MM.1S (cell line): ENCODE measurements around the gene FAT2.

Source experiments
- DNase-seq: peaks from one replicate; pipeline ENCODE4 v3.0.0-alpha.2; 2015
- H2AFZ ChIP-seq: fragments of 300-600 bp; sonication (generic); 2 replicates; pipeline ENCODE4 v1.6.0; 2016; ENCODE audit warnings: antibody characterized with exemption, low read length
- H3F3A ChIP-seq: fragments of 300-600 bp; sonication (generic); 2 replicates; pipeline ENCODE4 v1.6.1; 2016; ENCODE audit warnings: mild to moderate bottlenecking, antibody characterized with exemption, low read length, moderate library complexity, mixed read lengths; ENCODE audit not compliant: insufficient read depth
- H3K27ac ChIP-seq: fragments of 300-600 bp; sonication (generic); 2 replicates; pipeline ENCODE4 v1.5.1; 2016; ENCODE audit warnings: mild to moderate bottlenecking, low read length
- H3K27me3 ChIP-seq: fragments of 300-600 bp; sonication (generic); replicated peaks from 2 replicates; pipeline ENCODE4 v1.6.0; 2016; ENCODE audit warnings: low read length; ENCODE audit not compliant: insufficient read depth
- H3K36me3 ChIP-seq: fragments of 300-600 bp; sonication (generic); replicated peaks from 2 replicates; pipeline ENCODE4 v1.6.1; 2016; ENCODE audit warnings: mild to moderate bottlenecking, low read length, mixed read lengths; ENCODE audit not compliant: insufficient read depth
- H3K4me1 ChIP-seq: fragments of 300-600 bp; sonication (generic); 2 replicates; pipeline ENCODE4 v1.6.1; 2016; ENCODE audit warnings: low read length, mixed read lengths
- H3K4me2 ChIP-seq: fragments of 300-600 bp; sonication (generic); 2 replicates; pipeline ENCODE4 v1.6.0; 2016; ENCODE audit warnings: low read depth, low read length
- H3K4me3 ChIP-seq: fragments of 300-600 bp; sonication (generic); 2 replicates; pipeline ENCODE4 v1.5.1; 2016; ENCODE audit warnings: low read length, mixed read lengths
- H3K79me2 ChIP-seq: fragments of 300-600 bp; sonication (generic); 2 replicates; pipeline ENCODE4 v1.6.1; 2016; ENCODE audit warnings: mixed run types, low read length, mixed read lengths
- H3K9ac ChIP-seq: fragments of 300-600 bp; sonication (generic); 2 replicates; pipeline ENCODE4 v1.6.1; 2016; ENCODE audit warnings: low read length, mixed read lengths
- H3K9me2 ChIP-seq: fragments of 300-600 bp; sonication (generic); replicated peaks from 2 replicates; pipeline ENCODE4 v1.6.1; 2016; ENCODE audit warnings: mild to moderate bottlenecking, low read length, mixed read lengths; ENCODE audit not compliant: insufficient read depth
- H3K9me3 ChIP-seq: fragments of 300-600 bp; sonication (generic); replicated peaks from 2 replicates; pipeline ENCODE4 v1.6.1; 2016; ENCODE audit warnings: mild to moderate bottlenecking, low read length, mixed read lengths; ENCODE audit not compliant: insufficient read depth
- H4K20me1 ChIP-seq: fragments of 300-600 bp; sonication (generic); 2 replicates; pipeline ENCODE4 v1.6.1; 2016; ENCODE audit warnings: mild to moderate bottlenecking, low read length, moderate library complexity, mixed read lengths; ENCODE audit not compliant: insufficient read depth
- EZH2 ChIP-seq: fragments of 300-600 bp; sonication (generic); optimal IDR thresholded peaks from 2 replicates; pipeline ENCODE3; 2017; ENCODE audit warnings: low read depth, mild to moderate bottlenecking, antibody characterized with exemption, low read length, mixed read lengths
- EZH2phosphoT487 ChIP-seq: fragments of 300-600 bp; sonication (generic); IDR thresholded peaks from 2 replicates; pipeline ENCODE4 v1.6.1; 2018; ENCODE audit warnings: antibody characterized with exemption, low read length
- TF ChIP-seq, protein P1 (sequence below): fragments of 300-600 bp; sonication (generic); IDR thresholded peaks from 2 replicates; pipeline ENCODE4 v1.5.1; 2016; ENCODE audit warnings: antibody characterized with exemption, low read length, mixed read lengths

Gene FAT2

DNA sequence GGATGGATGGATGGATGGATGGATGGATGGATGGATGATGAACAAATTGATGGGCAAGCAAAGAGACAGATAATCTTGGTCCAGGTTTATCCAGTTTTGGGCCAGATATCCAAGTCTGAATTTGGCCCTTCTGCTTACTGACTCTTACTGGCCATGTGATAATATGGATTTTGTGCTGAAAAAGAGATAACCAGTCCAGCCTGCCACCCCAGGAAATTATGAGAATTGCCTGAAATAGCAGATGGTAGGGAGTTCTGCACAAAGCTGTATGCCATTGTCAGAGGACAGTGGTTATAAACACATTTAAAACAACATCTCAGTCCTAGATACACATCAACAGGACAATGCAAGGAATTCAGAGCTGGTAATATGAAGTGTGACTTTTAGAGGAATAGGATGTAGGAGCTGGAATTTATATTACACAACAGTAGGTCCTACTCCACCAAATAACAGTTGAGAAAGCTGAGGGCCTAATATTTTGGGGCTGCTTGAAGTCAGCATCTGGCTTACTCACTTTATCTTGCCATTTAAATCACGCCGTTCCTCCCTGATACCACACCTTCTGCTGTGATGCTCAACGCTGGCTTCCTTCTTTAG, 9.0 kb upstream of the FAT2 start:
- Histone ChIP-seq H3K9ac (no peak overlapping the region), H3K27me3 (no peaks in the 10 kb centered on the region), H3K27ac (no peak overlapping the region), H3K4me3 (no peak overlapping the region), H4K20me1 (no peaks in the 10 kb centered on the region), H3K4me2 (no peak overlapping the region), H3F3A (no peaks in the 10 kb centered on the region), H3K36me3 (no peaks in the 10 kb centered on the region), H2AFZ (no peak overlapping the region), H3K9me2 (no peaks in the 10 kb centered on the region), H3K4me1 (no peaks in the 10 kb centered on the region), H3K79me2 (no peaks in the 10 kb centered on the region), H3K9me3 (no peaks in the 10 kb centered on the region)
- TF ChIP-seq EZH2 = no peak
- TF ChIP-seq EZH2phosphoT487 = no peak
- TF ChIP-seq, protein P1, sequence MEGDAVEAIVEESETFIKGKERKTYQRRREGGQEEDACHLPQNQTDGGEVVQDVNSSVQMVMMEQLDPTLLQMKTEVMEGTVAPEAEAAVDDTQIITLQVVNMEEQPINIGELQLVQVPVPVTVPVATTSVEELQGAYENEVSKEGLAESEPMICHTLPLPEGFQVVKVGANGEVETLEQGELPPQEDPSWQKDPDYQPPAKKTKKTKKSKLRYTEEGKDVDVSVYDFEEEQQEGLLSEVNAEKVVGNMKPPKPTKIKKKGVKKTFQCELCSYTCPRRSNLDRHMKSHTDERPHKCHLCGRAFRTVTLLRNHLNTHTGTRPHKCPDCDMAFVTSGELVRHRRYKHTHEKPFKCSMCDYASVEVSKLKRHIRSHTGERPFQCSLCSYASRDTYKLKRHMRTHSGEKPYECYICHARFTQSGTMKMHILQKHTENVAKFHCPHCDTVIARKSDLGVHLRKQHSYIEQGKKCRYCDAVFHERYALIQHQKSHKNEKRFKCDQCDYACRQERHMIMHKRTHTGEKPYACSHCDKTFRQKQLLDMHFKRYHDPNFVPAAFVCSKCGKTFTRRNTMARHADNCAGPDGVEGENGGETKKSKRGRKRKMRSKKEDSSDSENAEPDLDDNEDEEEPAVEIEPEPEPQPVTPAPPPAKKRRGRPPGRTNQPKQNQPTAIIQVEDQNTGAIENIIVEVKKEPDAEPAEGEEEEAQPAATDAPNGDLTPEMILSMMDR = no peak
- no peak for DNase-seq

DNA sequence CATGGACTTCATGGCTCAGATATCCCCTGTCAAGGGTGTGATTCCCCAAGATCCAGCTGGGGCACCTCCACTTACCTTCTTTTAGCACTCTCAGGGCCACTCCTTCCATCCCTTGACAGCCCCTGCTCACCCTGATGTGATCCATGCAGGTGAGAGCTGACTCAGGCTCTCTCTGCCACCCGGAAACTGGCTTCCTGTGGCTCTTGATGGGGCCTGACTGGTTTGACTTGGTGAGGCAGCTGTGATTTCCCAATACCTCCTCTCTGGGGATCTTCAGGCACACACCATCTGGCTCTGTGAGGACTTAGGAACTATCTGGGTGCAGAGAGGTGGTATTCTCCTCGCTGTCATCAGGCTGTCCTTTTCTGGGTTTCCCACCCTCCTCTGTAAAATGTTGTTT, 7.9 kb upstream of the FAT2 start:
- Histone ChIP-seq H3K9me2 (no peaks in the 10 kb centered on the region), H3K27me3 (no peaks in the 10 kb centered on the region), H3K36me3 (no peaks in the 10 kb centered on the region), H3K9me3 (no peaks in the 10 kb centered on the region), H3F3A (no peaks in the 10 kb centered on the region), H3K4me1 (no peaks in the 10 kb centered on the region), H3K79me2 (no peaks in the 10 kb centered on the region), H3K4me3 (no peak overlapping the region), H4K20me1 (no peaks in the 10 kb centered on the region), H2AFZ (no peak overlapping the region), H3K27ac (no peak overlapping the region), H3K9ac (no peak overlapping the region), H3K4me2 (no peak overlapping the region)
- TF ChIP-seq, protein P1 = no peak
- TF ChIP-seq EZH2phosphoT487 (no peak), EZH2 (no peak)
- DNase-seq = no peak

DNA sequence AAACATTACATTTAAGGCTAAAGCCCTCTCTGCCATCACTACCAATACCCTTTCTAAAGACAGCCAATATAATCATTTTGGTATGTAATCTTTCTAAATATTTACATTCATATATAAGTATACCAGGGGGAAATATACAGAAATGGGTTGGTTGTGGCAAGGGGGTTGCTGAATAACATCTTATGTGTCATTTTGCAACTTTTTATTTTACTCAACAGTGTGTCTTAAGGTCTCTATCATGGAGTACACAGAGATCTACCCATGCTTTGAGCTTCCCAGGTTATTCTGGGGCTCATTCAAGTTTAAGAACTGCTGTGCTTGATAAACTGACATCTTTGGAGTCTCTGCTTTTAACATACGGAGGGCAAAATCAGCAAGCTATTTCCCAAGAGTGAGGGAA, 7.4 kb upstream of the FAT2 start:
- H4K20me1 ChIP-seq = no peaks in the 10 kb centered on the region
- no peak overlapping the region for H2AFZ ChIP-seq
- no peaks in the 10 kb centered on the region for H3K36me3 ChIP-seq
- no peaks in the 10 kb centered on the region for H3K9me3 ChIP-seq
- no peaks in the 10 kb centered on the region for H3K4me1 ChIP-seq
- no peak overlapping the region for H3K4me3 ChIP-seq
- no peak overlapping the region for H3K27ac ChIP-seq
- H3K27me3 ChIP-seq = no peaks in the 10 kb centered on the region
- TF ChIP-seq EZH2phosphoT487 (no peak), EZH2 (no peak)
- TF ChIP-seq, protein P1 = no peak
- no peak overlapping the region for H3K9ac ChIP-seq
- no peak overlapping the region for H3K4me2 ChIP-seq
- no peaks in the 10 kb centered on the region for H3K79me2 ChIP-seq
- no peaks in the 10 kb centered on the region for H3K9me2 ChIP-seq
- DNase-seq = no peak
- no peaks in the 10 kb centered on the region for H3F3A ChIP-seq
